OCI-LY1 (cell line): ENCODE data around the gene RRH.
"Not testable (repeated sequence)": the region's sequence is repeated elsewhere in the genome, so short reads cannot be mapped to it uniquely, and the experiment has no call there.

Source experiments
- H2AFZ ChIP-seq: fragments of 200-600 bp; sonication (generic), shearing (Covaris generic); 2 replicates; pipeline ENCODE4 v1.6.0; 2014; ENCODE audit warnings: antibody characterized with exemption, mild to moderate bottlenecking, low read length
- H3F3A ChIP-seq: fragments of 200-600 bp; sonication (generic), shearing (Covaris generic); 2 replicates; pipeline ENCODE4 v1.6.0; 2014; ENCODE audit warnings: mild to moderate bottlenecking, antibody characterized with exemption, low read length, moderate library complexity; ENCODE audit not compliant: insufficient read depth
- H3K27ac ChIP-seq: fragments of 200-600 bp; sonication (generic); 2 replicates; pipeline ENCODE4 v1.5.1; 2014; ENCODE audit warnings: low read length, mixed run types, mild to moderate bottlenecking, low read depth; ENCODE audit not compliant: poor library complexity, severe bottlenecking
- H3K27me3 ChIP-seq: fragments of 200-600 bp; sonication (generic); 2 replicates; pipeline ENCODE4 v1.6.0; 2014; ENCODE audit warnings: antibody characterized with exemption, mild to moderate bottlenecking, low read length, moderate library complexity; ENCODE audit not compliant: insufficient read depth
- H3K36me3 ChIP-seq: fragments of 200-600 bp; sonication (generic); 2 replicates; pipeline ENCODE4 v1.6.1; 2014; ENCODE audit warnings: mild to moderate bottlenecking, antibody characterized with exemption, low read length, moderate library complexity, mixed read lengths; ENCODE audit not compliant: insufficient read depth
- H3K4me1 ChIP-seq: fragments of 200-600 bp; sonication (generic); 2 replicates; pipeline ENCODE4 v1.5.1; 2014; ENCODE audit warnings: mild to moderate bottlenecking, low read length, moderate library complexity; ENCODE audit not compliant: insufficient read depth, severe bottlenecking
- H3K4me2 ChIP-seq: fragments of 200-600 bp; sonication (generic), shearing (Covaris generic); 2 replicates; pipeline ENCODE4 v1.6.1; 2014; ENCODE audit warnings: low read length
- H3K4me3 ChIP-seq: fragments of 200-600 bp; sonication (generic); 2 replicates; pipeline ENCODE4 v1.5.1; 2014; ENCODE audit warnings: low read length, low read depth, mild to moderate bottlenecking, mixed read lengths; ENCODE audit not compliant: poor library complexity, severe bottlenecking
- H3K79me2 ChIP-seq: fragments of 200-600 bp; shearing (Covaris generic); 2 replicates; pipeline ENCODE4 v1.6.1; 2016; ENCODE audit warnings: mixed run types, low read length, mixed read lengths; ENCODE audit not compliant: insufficient read depth
- H3K9ac ChIP-seq: fragments of 200-600 bp; sonication (generic), shearing (Covaris generic); 2 replicates; pipeline ENCODE4 v1.6.1; 2014; ENCODE audit warnings: mild to moderate bottlenecking, low read length, mixed read lengths
- H3K9me2 ChIP-seq: fragments of 200-600 bp; sonication (generic), shearing (Covaris generic); 2 replicates; pipeline ENCODE4 v1.6.1; 2014; ENCODE audit warnings: low read depth, mild to moderate bottlenecking, low read length, mixed read lengths
- H3K9me3 ChIP-seq: fragments of 200-600 bp; shearing (Covaris generic); 2 replicates; pipeline ENCODE4 v1.6.1; 2014; ENCODE audit warnings: low read length, mixed read lengths
- H4K20me1 ChIP-seq: fragments of 200-600 bp; sonication (generic), shearing (Covaris generic); 2 replicates; pipeline ENCODE4 v1.6.0; 2016; ENCODE audit warnings: mild to moderate bottlenecking, low read length; ENCODE audit not compliant: insufficient read depth
- CTCF ChIP-seq: fragments of 200-600 bp; sonication (generic), shearing (Covaris generic); IDR thresholded peaks from 2 replicates; pipeline ENCODE4 v1.5.1; 2017; ENCODE audit warnings: mild to moderate bottlenecking, antibody characterized with exemption, low read length, moderate library complexity, mixed read lengths
- EZH2 ChIP-seq: fragments of 200-600 bp; sonication (generic), shearing (Covaris generic); IDR thresholded peaks from 2 replicates; pipeline ENCODE4 v1.8.0; 2017; ENCODE audit warnings: borderline replicate concordance, mixed run types, mild to moderate bottlenecking, antibody characterized with exemption, low read length, moderate library complexity, mixed read lengths

RRH gene

GRCh38 chr4:109873791-109874514, 46.2 kb downstream of the RRH start:
- H2AFZ ChIP-seq = no peak overlapping the region
- no peaks in the 10 kb centered on the region for H3K9me2 ChIP-seq
- H3K36me3 ChIP-seq = no peaks in the 10 kb centered on the region
- no peak overlapping the region for H3K9ac ChIP-seq
- H3F3A ChIP-seq = no peaks in the 10 kb centered on the region
- H3K27ac ChIP-seq = no peak overlapping the region
- H3K4me1 ChIP-seq = no peaks in the 10 kb centered on the region
- H4K20me1 ChIP-seq = no peaks in the 10 kb centered on the region
- no peaks in the 10 kb centered on the region for H3K9me3 ChIP-seq
- no peak overlapping the region for H3K4me3 ChIP-seq
- H3K4me2 ChIP-seq = no peak overlapping the region
- no peaks in the 10 kb centered on the region for H3K79me2 ChIP-seq
- no peaks in the 10 kb centered on the region for H3K27me3 ChIP-seq
- TF ChIP-seq EZH2 = no peak
- no peak; the same call in 1 of the 2 replicates for TF ChIP-seq CTCF

GRCh38 chr4:109875106-109875505, 47.3 kb downstream of the RRH start:
- Histone ChIP-seq H3K27ac (no peak overlapping the region), H3K9ac (no peak overlapping the region), H3K9me3 (no peaks in the 10 kb centered on the region), H3K4me3 (no peak overlapping the region), H3K79me2 (no peaks in the 10 kb centered on the region), H3K36me3 (no peaks in the 10 kb centered on the region), H3K4me2 (no peak overlapping the region), H3F3A (no peaks in the 10 kb centered on the region), H2AFZ (no peak overlapping the region), H4K20me1 (no peaks in the 10 kb centered on the region), H3K9me2 (no peaks in the 10 kb centered on the region), H3K27me3 (no peaks in the 10 kb centered on the region), H3K4me1 (no peaks in the 10 kb centered on the region)
- no peak for TF ChIP-seq CTCF
- TF ChIP-seq EZH2 = no peak

GRCh38 chr4:109875553-109875952, 47.8 kb downstream of the RRH start:
- H3K9me3 ChIP-seq, H3K4me2 ChIP-seq, H3K4me3 ChIP-seq, H3K27ac ChIP-seq, H3K4me1 ChIP-seq, H3K27me3 ChIP-seq, H3K9ac ChIP-seq, H2AFZ ChIP-seq, H4K20me1 ChIP-seq, H3K9me2 ChIP-seq, H3K79me2 ChIP-seq, H3F3A ChIP-seq, H3K36me3 ChIP-seq: not testable (repeated sequence)

GRCh38 chr4:109876634-109877265, 49.0 kb downstream of the RRH start:
- Histone ChIP-seq H3K79me2 (no peaks in the 10 kb centered on the region), H3K4me1 (no peaks in the 10 kb centered on the region), H3K27me3 (no peaks in the 10 kb centered on the region), H3K9me2 (no peaks in the 10 kb centered on the region), H3K9ac (no peak overlapping the region), H3F3A (no peaks in the 10 kb centered on the region), H3K4me3 (no peak overlapping the region), H2AFZ (no peak overlapping the region), H4K20me1 (no peaks in the 10 kb centered on the region), H3K4me2 (no peak overlapping the region), H3K27ac (no peak overlapping the region), H3K36me3 (no peaks in the 10 kb centered on the region), H3K9me3 (no peaks in the 10 kb centered on the region)
- TF ChIP-seq CTCF = no peak
